ENCODE measurements around the gene GFRA1.

Gene GFRA1

DNA sequence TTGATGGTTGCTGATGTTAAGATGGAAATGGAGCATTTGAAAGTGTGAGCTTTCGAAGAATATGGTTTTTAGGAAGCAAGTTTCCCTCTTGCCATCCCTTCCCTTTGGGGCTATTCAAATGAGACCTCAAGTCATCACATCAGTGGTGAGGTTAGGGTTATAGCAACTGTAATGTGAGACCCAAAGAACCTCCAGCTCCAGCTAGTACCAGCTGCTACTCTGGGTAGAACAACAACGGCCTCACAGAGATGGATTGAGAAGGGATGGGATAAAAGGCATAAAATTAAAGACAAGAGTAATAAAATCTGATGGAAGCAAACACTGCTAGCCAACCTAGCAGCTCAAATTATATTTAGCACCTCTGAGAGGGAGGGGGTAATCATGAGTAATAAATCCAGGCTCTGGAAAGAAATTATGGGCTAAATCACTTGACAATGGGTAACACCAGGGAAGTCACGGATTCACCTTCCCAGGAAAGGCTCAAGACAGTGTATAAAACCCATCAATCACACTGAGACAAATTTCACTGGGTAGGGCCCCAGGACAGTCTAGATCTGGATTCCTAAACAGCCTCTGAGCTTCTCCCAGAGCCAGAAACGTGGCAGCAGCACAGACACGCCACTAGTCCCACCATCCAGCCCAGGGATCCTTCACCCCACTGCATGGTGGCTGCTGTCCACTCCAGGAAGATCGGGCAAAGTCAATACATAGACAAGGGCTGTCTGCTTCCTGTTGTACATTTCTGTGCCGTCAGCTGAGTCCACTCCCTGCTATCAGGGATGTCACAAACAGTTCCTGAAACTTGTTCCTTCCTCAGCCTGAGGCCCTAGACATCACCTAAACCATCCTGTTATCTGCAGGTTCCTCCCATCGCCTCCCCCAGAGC lies 151.1 kb downstream of the GFRA1 start:
- no peak for FAIRE-seq

DNA sequence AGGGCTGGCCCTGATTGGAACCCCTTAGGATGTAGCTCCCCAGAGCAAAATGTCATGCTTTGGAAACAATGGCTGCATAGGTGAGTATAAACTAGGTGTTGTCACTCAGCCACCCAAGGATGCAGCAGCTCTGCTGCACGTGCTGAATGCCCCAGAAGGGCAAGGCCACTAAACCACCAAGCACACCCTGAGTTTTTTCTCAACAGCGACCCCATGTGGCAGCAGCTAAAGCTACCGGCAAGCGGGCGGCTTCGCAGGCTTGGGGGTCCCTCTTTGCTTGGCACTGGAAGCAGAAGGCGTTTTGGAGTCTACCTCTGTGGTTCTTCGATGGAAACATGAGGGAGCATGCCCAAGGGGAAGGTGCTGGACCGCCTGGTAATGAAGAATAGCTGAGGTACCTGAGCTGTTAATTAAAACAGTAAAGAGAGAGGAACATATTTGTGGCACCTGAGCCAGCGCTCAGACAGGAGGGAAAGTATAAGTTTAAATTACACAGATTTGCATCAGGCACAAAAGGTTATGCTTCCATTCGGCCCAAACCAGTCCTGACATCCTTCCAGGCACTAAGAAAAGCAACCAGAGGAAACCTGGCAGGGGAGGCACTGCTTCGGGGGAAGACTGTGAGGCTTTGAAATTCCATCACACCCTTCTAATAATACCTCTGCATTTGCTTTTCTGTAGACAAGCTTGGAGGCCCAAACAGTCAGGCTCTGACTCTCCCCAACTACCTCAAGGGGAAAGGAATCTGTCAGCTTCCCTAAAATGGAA lies 152.1 kb downstream of the GFRA1 start:
- FAIRE-seq = no peak

DNA sequence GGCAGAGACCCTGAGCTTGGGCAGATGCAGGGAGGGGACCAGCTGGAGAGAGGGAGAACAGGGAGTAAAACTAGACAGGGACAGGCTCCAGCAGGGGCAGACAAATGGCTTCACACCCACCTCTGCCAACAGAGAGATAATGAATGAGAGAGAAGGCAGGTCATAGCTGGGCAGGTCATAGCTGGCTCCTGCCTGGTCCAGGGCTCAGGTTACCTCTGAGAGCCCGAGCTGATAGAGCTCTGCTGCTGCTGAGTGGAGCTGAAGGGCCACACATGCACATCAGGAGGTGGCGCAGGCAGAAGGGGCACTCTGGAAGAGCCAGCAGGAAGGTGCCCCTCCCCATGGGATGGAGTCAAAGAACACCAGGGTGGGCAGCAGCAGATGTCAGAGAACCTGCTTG lies 154.2 kb downstream of the GFRA1 start:
- FAIRE-seq = no peak

DNA sequence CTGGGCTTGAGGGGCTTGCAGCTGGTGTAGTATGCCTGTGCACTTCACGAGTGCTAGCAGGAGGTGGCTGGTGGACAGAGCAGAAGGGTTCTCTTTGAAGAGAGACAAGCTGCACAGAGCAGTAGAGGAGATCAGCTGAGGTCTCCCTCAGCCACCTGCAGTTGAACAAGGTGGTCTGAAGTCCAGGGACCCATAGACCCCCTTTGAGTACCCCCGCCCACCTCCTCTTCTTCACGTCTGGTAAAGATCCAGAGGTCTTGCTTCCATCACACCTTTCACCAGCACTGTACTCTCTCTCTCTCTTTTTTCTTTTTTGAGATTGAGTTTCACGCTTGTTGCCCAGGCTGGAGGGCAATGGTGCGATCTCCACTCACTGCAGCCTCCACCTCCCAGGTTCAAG lies 157.2 kb downstream of the GFRA1 start:
- FAIRE-seq = no peak

DNA sequence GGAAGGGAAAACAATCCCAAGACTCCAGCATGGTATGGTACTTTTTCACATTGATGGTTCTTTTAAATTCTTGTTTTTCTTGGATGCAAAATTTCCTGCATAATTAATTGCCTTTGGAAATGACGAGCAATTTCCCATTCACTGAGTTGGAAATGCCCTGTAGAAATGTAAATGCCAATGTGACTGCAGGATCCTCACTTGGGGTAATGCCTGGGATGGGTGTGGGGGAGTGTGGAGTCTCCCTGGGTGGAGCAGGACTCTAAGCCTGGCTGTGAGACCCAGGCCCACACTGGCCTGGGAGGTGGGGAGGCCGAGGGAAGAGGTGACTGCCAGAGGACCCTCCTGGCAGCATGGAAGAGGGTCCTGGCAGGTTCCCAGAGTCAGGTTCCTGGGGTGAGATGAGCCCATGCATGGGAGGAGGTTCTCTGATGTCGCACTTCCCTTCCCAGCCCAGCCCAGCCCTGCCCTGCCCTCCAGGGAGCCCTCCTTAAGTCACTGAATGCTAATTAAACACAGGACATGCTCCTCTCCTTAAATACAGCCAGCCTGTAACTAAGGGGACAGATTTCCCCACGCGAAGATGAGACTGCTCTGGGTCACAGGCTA lies 157.9 kb downstream of the GFRA1 start:
- FAIRE-seq = no peak

DNA sequence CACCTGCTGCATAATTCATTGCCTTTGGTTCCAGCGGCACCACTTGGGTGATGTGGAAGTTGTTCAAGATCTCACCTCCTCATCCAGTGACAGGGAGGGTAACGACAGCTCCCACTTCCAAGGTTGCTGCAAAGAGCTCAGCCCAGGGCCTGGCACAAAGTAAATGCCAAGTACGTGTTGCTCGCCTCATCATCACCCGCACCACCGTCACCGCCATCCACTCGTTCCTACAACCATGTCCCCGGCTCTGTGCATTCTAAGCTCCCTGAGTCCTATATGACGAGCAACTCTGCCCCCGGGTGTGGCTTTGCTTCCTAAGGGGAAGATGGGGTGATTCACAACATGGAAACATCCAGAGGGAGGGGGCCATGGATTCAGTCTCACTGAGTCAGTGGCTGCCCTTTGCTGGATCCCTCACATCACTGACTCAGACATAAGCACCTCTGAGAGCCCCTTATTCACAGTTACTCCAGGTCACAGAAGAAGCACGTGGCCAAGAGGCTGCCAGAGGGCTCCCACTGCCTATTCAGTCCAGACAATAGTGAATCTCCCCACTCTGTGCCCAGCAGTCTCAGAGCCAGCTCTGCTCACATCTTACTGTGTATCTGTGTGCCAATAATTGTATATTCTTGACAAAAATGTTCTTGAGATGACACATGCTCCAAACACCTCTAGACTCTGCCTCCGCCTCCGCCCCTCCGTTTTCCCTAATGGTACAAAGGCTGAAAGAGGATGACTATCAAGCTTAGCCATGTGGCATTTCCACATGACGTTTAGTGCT lies 159.1 kb downstream of the GFRA1 start:
- no peak for FAIRE-seq

DNA sequence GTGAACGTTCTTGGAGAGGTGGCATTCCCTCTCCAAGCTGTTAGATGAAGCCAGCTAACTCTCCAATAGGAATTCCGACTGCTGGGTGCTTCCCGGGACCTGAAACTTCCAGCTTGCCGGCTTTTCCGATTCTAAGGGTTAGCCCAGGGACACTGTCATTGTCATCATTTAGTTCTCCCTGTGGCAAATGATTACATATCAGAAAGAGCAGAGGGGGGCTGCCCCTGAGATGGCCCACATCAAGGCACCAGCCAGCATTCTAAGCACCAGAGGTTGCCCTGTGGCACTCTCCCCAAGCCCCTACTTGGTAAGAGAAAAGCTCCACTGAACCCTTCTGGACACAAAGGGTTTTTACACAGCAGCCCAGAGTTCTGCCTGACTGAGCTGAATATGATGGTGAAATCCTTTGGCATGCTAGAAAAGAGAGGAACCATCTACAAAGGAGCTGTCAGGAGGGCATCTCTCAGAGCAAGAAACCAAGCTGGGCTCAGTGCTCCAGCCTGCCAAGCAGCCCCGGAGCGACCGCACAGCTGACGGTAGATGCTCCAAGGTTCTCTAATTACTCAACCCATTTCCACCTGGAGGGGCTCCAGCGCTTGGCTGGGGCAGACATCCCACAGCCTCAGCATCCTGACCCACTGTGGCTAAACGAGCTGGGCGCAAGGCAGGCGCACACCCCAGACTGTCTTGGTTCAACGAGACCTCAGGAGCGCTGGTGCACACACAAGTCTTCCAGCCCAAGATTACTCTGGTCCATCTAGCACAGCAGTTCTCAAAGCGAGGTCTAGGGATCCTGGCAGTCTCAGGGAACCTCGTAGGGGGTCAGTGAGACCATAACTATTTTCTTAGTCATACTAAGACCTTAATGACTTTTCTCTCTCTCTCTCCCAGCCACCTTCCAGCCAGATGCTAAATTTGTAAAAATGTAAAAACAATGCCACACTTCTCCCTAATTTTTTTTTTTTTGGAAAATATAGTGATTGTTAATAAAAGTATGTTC lies 160.5 kb downstream of the GFRA1 start:
- no peak for FAIRE-seq

DNA sequence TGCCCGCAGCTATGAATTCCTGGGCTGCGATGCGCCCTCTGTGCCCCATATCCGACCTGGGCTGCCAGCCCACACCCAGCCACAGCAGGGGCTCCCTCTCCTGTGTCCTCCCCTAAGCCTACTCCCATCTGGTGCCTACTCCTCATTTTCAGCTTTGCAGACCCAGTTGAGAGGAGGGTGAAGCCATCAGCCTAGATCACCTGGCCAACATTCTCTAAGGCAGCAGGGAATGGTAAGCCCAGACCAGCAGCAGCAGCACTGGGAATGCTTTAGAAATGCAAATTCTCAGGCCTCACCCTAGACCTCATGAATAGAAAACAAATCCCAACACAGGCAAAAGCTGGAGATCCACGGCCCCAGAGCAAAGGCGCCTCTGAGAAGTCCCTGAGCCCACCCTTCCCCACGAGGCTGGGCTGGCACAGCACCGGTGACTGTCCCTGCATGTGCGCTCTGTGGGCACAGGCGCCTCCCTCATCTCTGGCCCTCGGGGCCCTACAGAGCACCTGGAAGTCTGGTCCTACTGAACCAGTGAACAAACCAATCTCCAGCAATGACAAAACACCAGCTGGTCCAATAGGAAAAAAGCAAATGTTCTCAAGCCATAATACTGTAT lies 161.4 kb downstream of the GFRA1 start:
- FAIRE-seq = no peak

DNA sequence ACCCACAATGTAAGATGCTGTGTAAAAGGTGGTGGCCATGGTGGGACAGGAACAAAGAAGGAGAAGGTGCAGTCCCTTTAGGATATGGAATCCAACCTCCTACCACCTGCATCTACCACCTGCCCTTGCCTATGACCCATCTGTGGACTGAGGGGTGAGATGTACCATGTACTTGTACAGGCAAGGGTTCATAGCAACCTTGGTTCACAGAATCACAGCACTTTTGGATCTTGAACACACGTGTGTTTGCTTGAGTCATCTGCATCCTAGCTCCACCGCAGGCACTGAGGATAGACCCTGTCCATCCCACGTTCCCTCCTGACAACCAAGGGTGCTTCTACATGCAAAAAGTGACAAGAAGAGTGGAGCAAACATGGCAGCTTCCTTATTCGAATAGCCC lies 162.3 kb downstream of the GFRA1 start:
- no peak for FAIRE-seq

DNA sequence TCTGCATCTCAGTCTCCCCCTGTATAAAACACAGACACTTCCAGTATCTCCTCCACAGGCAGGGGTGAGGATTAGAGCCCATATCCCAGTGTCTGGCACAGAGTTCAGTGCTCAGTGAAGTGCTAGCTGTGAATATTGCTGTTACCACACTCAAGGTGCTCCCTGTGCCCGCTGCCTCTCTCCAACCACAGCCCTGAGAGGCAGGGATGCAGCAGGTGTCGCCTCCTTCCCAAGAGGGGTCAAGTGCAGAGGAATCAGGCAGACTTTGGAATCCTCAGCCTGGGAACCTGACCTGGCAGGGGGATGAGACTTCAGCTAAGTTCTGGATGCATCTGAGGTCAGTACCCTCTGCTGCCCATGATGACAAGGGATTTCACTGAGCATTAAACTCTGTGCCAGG lies 163.1 kb downstream of the GFRA1 start:
- no peak for FAIRE-seq

DNA sequence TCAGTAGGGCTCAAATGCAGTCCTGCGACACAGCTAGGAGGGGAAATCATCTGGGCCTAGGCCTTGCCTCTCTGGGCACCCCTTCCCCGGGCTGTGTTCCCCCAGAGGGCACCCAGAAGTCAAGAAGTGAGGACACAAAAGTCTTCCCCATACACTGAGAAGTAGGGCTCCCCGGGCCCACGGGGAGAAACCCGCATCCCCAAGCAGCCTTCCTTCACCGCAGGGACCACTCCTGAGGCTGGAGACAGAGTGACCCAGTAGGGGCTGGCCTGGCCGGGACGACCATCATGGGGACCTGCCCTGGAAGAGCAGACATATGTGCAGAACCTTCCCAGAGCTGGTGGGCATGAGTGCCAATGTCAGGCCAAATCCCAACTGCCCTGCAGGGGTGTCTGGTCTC lies 163.5 kb downstream of the GFRA1 start:
- no peak for FAIRE-seq

DNA sequence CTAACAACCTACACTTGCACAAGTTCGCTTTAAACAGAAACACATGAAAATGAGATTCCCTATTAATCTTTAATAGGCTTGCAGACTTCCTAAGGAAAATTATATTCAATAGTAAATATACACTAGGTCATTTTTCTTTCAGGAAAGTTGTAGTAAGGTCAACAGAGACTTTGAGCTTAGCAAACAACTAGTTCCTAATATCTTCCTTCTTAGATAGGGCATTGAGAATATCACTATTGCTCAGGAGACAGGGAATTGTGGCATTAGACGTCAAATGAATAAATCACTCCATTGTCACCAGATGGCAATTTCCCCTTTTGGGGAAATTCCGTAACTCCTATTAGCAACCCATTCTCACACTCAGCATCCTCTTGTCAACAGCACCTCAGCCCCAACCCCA lies 164.9 kb downstream of the GFRA1 start:
- FAIRE-seq = no peak

DNA sequence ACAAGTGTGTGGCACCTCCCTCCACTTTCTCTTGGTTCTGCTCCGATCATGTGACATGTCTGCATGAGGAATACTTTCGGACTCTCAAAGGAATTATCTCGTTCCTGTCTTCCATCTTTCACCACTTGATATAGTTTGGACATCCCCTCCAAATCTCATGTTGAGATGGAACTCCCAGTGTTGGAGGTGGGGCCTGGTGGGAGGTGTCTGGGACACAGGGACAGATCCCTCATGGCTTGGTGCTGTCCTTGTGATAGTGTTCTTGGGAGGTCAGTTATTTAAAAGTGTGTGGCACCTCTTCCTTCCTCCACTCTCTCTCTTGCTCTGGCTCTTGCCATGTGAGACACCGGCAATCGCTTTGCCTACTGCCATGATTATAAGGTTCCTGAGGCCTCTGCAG lies 166.4 kb downstream of the GFRA1 start:
- no peak for FAIRE-seq

DNA sequence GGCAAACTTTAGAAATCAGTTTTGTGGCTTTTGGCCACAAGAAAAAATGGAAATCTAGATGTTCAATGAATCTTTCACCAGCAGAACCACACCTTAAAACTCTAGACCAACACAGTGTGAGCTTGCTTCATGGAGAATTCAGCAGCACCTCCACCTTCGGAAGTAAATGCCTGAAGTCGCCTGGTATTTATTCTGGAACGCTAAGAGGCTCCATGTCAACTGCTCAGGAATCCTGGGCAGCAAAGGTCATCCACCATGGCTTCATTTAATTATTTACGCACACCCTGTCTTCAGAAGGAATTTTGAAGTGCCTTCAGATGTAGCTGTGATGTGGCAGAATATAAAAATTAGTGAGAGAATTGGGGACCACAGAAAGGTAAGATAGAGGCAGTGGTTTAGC lies 167.7 kb downstream of the GFRA1 start:
- no peak for FAIRE-seq

DNA sequence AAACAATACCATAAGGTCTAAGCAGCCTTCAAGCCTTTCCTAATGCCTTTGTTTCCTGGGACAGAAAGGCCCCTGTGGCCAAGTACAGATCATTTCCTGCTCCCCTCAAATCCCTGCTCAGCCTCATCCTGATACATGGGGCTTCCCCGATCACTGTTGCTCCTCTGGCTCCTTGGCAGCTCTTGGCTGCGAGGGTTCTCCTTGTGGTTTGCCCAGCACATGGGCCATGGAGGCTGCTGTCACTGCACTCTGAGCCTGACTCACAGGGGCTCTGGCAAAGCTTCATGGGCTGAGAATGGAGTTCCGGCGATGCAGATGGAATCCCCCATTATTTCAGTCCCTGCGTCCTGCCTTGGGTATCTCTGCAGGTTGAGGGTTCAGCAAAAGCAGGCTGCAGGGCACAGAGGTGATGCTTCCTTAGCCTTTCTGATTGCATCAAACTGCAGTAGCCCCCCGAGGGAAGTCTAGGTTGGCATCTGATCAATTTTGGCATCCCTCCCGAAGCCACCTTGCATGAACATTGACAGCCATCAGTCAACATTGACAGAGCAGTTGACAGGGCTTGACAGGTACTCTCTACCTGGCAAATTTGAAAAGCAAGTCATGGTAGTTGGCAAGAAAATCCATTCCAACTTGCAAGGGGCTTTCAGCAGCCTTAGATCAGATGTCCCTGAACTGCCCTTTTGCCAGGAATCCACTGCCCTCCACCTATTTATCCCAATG lies 168.6 kb downstream of the GFRA1 start:
- FAIRE-seq = no peak

DNA sequence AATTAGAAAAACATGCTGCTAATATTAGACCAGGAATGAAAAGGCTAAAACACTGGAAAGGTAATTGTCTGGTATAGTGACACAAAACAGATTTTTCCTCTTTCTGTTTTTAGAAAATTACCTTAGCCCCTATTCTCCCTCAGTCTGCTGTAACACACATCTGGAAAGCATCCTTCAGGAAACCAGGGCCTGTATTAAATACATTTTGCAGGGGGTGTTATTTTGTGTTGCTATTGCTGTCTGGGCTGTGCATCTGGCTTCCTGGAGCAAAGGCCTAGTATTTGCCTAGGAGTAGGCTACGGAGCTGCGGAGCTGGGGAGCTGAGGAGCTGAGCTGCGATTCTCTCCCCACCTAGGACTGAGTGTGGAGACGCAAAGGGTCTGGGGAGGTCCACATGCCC lies 169.3 kb downstream of the GFRA1 start:
- no peak for FAIRE-seq

DNA sequence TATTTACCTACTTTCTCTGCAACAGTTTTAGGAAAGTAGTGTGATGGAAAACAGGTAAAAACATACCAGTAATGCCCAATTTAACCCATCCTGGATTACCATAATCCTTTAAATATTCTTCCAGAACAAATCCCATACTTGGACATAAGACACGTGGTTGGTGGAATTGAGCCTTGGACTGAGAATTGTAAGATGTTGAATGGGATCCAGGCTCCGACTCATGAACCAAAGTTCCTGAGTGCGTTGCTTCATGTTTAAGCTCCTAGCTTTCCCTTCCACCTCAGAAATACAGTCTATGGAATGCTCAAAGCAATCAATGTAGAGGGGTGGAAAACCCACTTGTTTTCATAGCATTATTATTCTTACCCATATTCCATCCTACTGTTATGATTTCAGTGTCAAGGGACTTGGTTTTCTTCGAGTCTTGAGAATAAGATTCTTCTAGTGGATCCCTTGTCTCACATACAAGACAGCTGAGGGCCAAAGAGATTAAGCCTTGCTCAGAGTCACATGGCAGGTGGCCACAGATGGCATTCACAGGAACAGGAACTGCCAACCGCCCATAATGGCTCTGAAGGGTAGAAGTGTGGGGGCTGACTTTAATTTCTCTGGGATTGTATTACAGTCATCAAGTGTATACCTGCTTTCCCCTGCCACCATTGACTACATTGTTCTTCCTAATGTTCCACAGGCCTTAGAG lies 171.2 kb downstream of the GFRA1 start:
- FAIRE-seq = no peak

DNA sequence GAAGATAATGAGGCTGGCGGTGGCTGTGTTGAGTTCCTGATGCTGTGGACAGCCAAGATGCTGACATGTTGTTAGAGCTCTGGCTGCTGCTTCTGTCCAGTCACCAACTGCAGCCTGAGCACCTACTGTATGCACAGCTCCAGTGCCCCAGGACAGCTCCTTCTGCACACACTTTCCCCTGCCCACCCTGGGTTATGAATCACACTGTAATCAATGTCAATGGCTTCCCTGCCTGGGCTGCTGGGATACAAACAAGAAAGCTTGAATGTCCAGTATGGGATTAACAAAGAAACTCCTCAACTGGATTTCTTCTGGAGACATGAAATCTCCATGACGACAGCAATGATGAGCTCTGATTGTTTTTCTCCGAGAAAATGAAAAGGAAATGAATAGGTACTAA lies 172.0 kb downstream of the GFRA1 start:
- no peak for FAIRE-seq

DNA sequence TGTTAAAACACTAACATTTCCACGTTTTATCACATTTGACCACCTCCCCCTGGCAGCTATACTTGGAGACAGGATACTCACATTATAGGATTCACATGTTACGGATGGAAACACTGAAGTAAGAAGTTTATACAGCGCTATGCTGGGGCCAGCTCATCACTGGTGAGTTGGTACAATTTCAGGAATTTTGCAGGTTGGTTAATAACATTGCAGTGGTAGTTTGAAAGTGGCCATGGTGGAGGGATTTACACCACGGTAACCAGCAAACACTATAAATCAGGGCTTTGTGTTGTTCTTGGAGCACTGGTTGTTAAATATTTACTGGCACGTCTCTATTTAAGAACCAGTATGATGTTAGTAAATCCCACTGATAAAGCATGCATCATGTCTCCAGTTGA lies 174.0 kb downstream of the GFRA1 start:
- FAIRE-seq = no peak

All from endometrium (tissue), 2 donors.